K562 (cell line): ENCODE measurements around the gene CCDC192. TPM values are rescaled to one million over a fixed set of nuclear protein-coding genes. Genes with fewer than 3 reads are reported as not detected.

Experiments
- ATAC-seq: fragments of 200-7000 bp; cut with Tn5 transposase; 3 replicates; pipeline ENCODE4 v1.9.1; 2020; ENCODE audit warnings: moderate library complexity
- BruUV-seq: library from RNA; stranded (reverse); fragments of 400-500 nt; replicated peaks from 2 replicates; lab custom pipeline; 2021; lab: Mats Ljungman, UMichigan
- CTCF ChIA-PET: fragments of 300-600 bp; formaldehyde crosslinking; extraction: SDS; loops from one replicate; lab custom pipeline; 2021; ENCODE audit warnings: low intra/inter-chr PET ratio; lab: Yijun Ruan, JAX
- POLR2A ChIA-PET: fragments of 300-600, 350-650 bp; sonication (Branson Sonifier 250); formaldehyde crosslinking; extraction: SDS; loops from one replicate; lab custom pipeline; 2021; ENCODE audit warnings: antibody characterized with exemption, inconsistent platforms; lab: Yijun Ruan, JAX
- DNase-seq, 4 experiments: peaks; one replicate each; pipeline versions ENCODE4 v3.0.0 to v3.0.0-alpha.2; 2011 to 2018; ENCODE audit warnings: low spot score in 3 of 4, mixed read lengths in 3 of 4; ENCODE audit errors: extremely low read depth in 1 of 4
- FAIRE-seq: peaks from 2 replicates; lab custom pipeline; 2011; peaks lifted over from hg19 to GRCh38; lab: Jason Lieb, UNC
- H2AFZ ChIP-seq: 2 replicates; pipeline ENCODE4 v1.6.0; 2011; ENCODE audit warnings: low read depth, low read length, control low read depth, inconsistent platforms
- H3K27ac ChIP-seq: fragments of 200-600 bp; 3 replicates; pipeline ENCODE4 v1.8.0; 2011; ENCODE audit warnings: low read depth, mild to moderate bottlenecking, control low read depth, inconsistent platforms, low read length, moderate library complexity, mixed read lengths; ENCODE audit errors: extremely low read depth
- H3K27me3 ChIP-seq, 2 experiments: fragments of 300-600 bp in 1 of 2; 2 replicates in 1 of 2; 3 replicates in 1 of 2; pipeline versions ENCODE4 v1.6.0 to v1.8.0; 2011; ENCODE audit warnings: inconsistent platforms in 2 of 2, low read length in 2 of 2, mild to moderate bottlenecking in 1 of 2, mixed read lengths in 1 of 2, moderate library complexity in 1 of 2; ENCODE audit not compliant: control insufficient read depth in 2 of 2, insufficient read depth in 2 of 2
- H3K36me3 ChIP-seq: fragments of 300-600 bp; 3 replicates; pipeline ENCODE4 v1.8.0; 2011; ENCODE audit warnings: mild to moderate bottlenecking, low read length, inconsistent platforms; ENCODE audit not compliant: control insufficient read depth, insufficient read depth
- H3K4me1 ChIP-seq, 2 experiments: fragments of 200-600 bp in 1 of 2; replicated peaks in 1 of 2; 2 replicates in 1 of 2; 3 replicates in 1 of 2; pipeline versions ENCODE4 v1.5.1 to v1.8.0; 2011; ENCODE audit warnings: inconsistent platforms in 2 of 2, low read length in 2 of 2, mild to moderate bottlenecking in 1 of 2, mixed read lengths in 1 of 2, moderate library complexity in 1 of 2; ENCODE audit not compliant: control insufficient read depth in 2 of 2, insufficient read depth in 2 of 2
- H3K4me2 ChIP-seq: 2 replicates; pipeline ENCODE4 v1.6.1; 2011; ENCODE audit warnings: low read length, control low read depth, inconsistent platforms, mixed read lengths; ENCODE audit not compliant: insufficient read depth
- H3K4me3 ChIP-seq: fragments of 200-600 bp; sonication (generic), shearing (Covaris generic); 2 replicates; pipeline ENCODE4 v1.5.1; 2016; ENCODE audit warnings: control low read depth, inconsistent platforms
- H3K79me2 ChIP-seq: fragments of 200-600 bp; 3 replicates; pipeline ENCODE4 v1.8.0; 2011; ENCODE audit warnings: low read length, inconsistent platforms; ENCODE audit not compliant: control insufficient read depth, insufficient read depth
- H3K9ac ChIP-seq, 2 experiments: 2 replicates each; pipeline versions ENCODE4 v1.6.0 to v1.6.1; 2011; ENCODE audit warnings: low read depth in 2 of 2, low read length in 2 of 2, control low read depth in 1 of 2, inconsistent platforms in 1 of 2, mild to moderate bottlenecking in 1 of 2, mixed read lengths in 1 of 2; ENCODE audit not compliant: insufficient read depth in 1 of 2
- H3K9me1 ChIP-seq: one replicate; pipeline ENCODE4 v1.6.0; 2011; ENCODE audit warnings: inconsistent platforms, mild to moderate bottlenecking, low read length, moderate library complexity; ENCODE audit not compliant: control insufficient read depth, insufficient read depth
- H3K9me3 ChIP-seq: replicated peaks from 2 replicates; pipeline ENCODE4 v1.5.1; 2011; ENCODE audit warnings: low read depth, low read length, inconsistent platforms; ENCODE audit not compliant: control insufficient read depth, insufficient read depth
- H4K20me1 ChIP-seq: replicated peaks from 2 replicates; pipeline ENCODE4 v1.6.1; 2011; ENCODE audit warnings: low read length, inconsistent platforms, mixed read lengths; ENCODE audit not compliant: control insufficient read depth, insufficient read depth
- BCL6 ChIP-seq: fragments of 250-450 bp; sonication (Bioruptor Pico); IDR thresholded peaks from 2 replicates; pipeline ENCODE4 v1.4.0; 2020
- FIP1L1 ChIP-seq: fragments of 200-400 bp; formaldehyde crosslinking; IDR thresholded peaks from 2 replicates; pipeline ENCODE4 v1.6.1; 2018; ENCODE audit warnings: mild to moderate bottlenecking, low read depth, low read length; ENCODE audit not compliant: poor library complexity, severe bottlenecking
- HMG20B ChIP-seq: fragments of 250-450 bp; sonication (Bioruptor Pico); IDR thresholded peaks from 2 replicates; pipeline ENCODE4 v1.5.0; 2021; ENCODE audit warnings: mild to moderate bottlenecking
- MCM7 ChIP-seq, 2 experiments: fragments of 450-650 bp; IDR thresholded peaks; 2 replicates each; pipeline ENCODE4 v1.6.1; 2016 to 2018
- STAG1 ChIP-seq: sonication (generic); formaldehyde crosslinking; IDR thresholded peaks from 2 replicates; pipeline ENCODE4 v1.5.0; 2020; ENCODE audit warnings: missing genetic modification reagents, borderline replicate concordance
- ZNF764 ChIP-seq: fragments of 250-450 bp; sonication (Bioruptor Pico); IDR thresholded peaks from 2 replicates; pipeline ENCODE4 v1.4.0; 2020; ENCODE audit warnings: low read depth, mild to moderate bottlenecking, moderate library complexity
- ZSCAN29 ChIP-seq: fragments of 450-650 bp; IDR thresholded peaks from 2 replicates; pipeline ENCODE4 v1.6.1; 2017
- ZSCAN32 ChIP-seq: fragments of 450-650 bp; formaldehyde crosslinking; IDR thresholded peaks from 2 replicates; pipeline ENCODE4 v1.4.0; 2020; ENCODE audit warnings: mild to moderate bottlenecking, moderate library complexity
- WGBS: fragments of 100-300 bp; shearing (Covaris generic); methylation state at CpG from one replicate; pipeline ENCODE4 v1.1.6; 2016; ENCODE audit warnings: low coverage, mixed read lengths; ENCODE audit not compliant: insufficient coverage; ENCODE audit errors: missing lambda C conversion rate; 5-methylcytosine and 5-hydroxymethylcytosine counted together
- in situ Hi-C: fragments of 300-500 bp; cut with MboI; formaldehyde crosslinking; loops from 4 replicates; pipeline ENCODE4 v1.15.0; 2018; ENCODE audit warnings: inconsistent platforms, mixed read lengths
- intact Hi-C: fragments of 100-400 bp; cut with micrococcal nuclease; formaldehyde crosslinking; loops from 2 replicates; pipeline ENCODE4 v1.14.2; 2022
- polyA plus RNA-seq, 8 experiments: library from polyadenylated mRNA; depleted of rRNA in 4 of 8; stranded (reverse) in 5 of 8; unstranded in 3 of 8; fragments of >200 nt; fragmentation: Nextera tagmentation in 2 of 8; fragmentation: Illumina TruSeq in 1 of 8; extraction: Ambion mirVana in 2 of 8; extraction: Trizol in 1 of 8; gene quantifications; 2 replicates each; pipeline versions ENCODE4 v1.2.1 to v1.2.3, GENCODE V29; 2011 to 2014; ENCODE audit warnings: inconsistent platforms in 1 of 8, missing spikeins in 1 of 8
- total RNA-seq, 7 experiments: library from RNA; depleted of rRNA in 6 of 7; stranded (reverse); fragments of >200 nt in 6 of 7; fragmentation: Illumina TruSeq in 2 of 7; extraction: Trizol in 2 of 7; gene quantifications; 2 replicates each; pipeline versions ENCODE4 v1.2.1 to v1.2.3, GENCODE V29; 2011 to 2021; ENCODE audit warnings: low replicate concordance in 1 of 7

CCDC192 gene
- total and polyA plus RNA-seq, 9 of the 15 experiments (the other 6 are each of a cell fraction or from before 2014, with no cell fraction given): 0.21 to 0.66 (median 0.38) TPM; not detected in 2

DNA sequence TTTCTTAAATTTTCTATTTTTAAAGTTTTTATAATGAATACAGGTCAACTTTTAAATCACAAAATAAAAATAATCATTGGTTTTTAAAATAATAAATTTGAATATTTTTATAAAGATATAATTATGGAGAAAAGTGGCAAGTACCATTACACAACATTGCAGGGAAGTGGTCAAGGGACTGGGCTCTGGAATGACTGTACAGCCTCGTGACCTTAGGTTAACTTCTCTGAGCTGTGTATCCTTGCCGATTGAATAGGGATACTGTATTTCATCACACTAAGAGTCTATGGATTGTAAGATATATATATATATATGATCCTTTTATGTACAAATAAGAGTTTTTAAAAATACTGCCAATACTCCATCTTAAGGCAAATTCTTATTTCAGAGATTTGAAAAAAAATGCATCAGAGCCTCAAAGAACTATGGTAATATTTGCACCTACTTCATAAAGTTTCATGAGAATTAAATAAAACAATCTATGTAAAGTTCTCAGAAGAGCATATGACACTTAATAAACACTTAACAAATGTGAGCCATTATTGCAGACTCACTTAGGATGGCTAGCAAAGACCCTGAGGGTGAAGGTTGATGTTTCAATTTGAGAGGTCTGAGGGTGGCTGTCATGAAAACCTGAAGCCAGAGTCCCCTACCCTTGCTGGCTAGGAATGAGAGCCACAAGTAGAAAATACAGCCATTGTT is 136.5 kb downstream of the CCDC192 start:
- CTCF ChIA-PET: no interaction called here
- 4% methylated on average over 2 of the region's 2 CpGs for WGBS
- no peak overlapping the region for H3K27ac ChIP-seq
- no peaks in the 10 kb centered on the region for H4K20me1 ChIP-seq
- no peaks in the 10 kb centered on the region for H3K9me3 ChIP-seq
- H3K4me3 ChIP-seq: no peak overlapping the region
- H3K27me3 ChIP-seq: no peaks in the 10 kb centered on the region
- no peaks in the 10 kb centered on the region for H3K79me2 ChIP-seq
- no peak for FAIRE-seq
- H2AFZ ChIP-seq: no peak overlapping the region
- no peak for DNase-seq
- intact Hi-C loops: no loop called here
- no peak overlapping the region for H3K4me2 ChIP-seq
- POLR2A ChIA-PET: no interaction called here
- BruUV-seq: no TSS peak
- TF ChIP-seq MCM7 (IDR thresholded peaks at IDR 0.05): no peak
- no peak for TF ChIP-seq FIP1L1
- TF ChIP-seq HMG20B (CRISPR knock-in tag): no peak
- TF ChIP-seq BCL6 (CRISPR knock-in tag): no peak
- TF ChIP-seq STAG1 (CRISPR knock-in tag): no peak
- TF ChIP-seq ZNF764 (CRISPR knock-in tag): no peak
- no peak for TF ChIP-seq ZSCAN29
- no peak for TF ChIP-seq ZSCAN32
- ATAC-seq: no peak
- no peak overlapping the region for H3K9ac ChIP-seq
- H3K4me1 ChIP-seq: no peaks in the 10 kb centered on the region
- H3K36me3 ChIP-seq: no peaks in the 10 kb centered on the region
- in situ Hi-C loops: no loop called here
- no peaks in the 10 kb centered on the region for H3K9me1 ChIP-seq
